Tibial nerve (tissue), 4 donors: ENCODE data around the gene ERFE. TPM values are rescaled to one million over a fixed set of nuclear protein-coding genes. Genes with fewer than 3 reads are reported as not detected.

ENCODE experiments used
- DNase-seq, 2 donors: peaks; one replicate each; pipeline ENCODE4 v3.0.0-alpha.2; 2019; ENCODE audit warnings: low spot score in 2 of 2
- H3K27ac ChIP-seq, 4 donors: fragments of 200-600 bp; sonication (generic) in 3 of 4; one replicate each; pipeline ENCODE4 v1.5.1; 2017 to 2019; ENCODE audit warnings: mild to moderate bottlenecking in 1 of 4
- H3K27me3 ChIP-seq, 2 donors: fragments of 200-600 bp; sonication (generic) in 1 of 2; one replicate each; pipeline versions ENCODE4 v1.5.1 to v1.6.0; 2017 to 2019
- H3K36me3 ChIP-seq, 3 donors: fragments of 200-600 bp; sonication (generic); one replicate each; pipeline ENCODE4 v1.5.1; 2018 to 2019
- H3K4me1 ChIP-seq, 4 donors: fragments of 200-600 bp; sonication (generic) in 3 of 4; one replicate each; pipeline ENCODE4 v1.5.1; 2017 to 2019
- H3K4me3 ChIP-seq, 4 donors: fragments of 200-600 bp; sonication (generic) in 3 of 4; one replicate each; pipeline ENCODE4 v1.5.1; 2017 to 2019; ENCODE audit warnings: mild to moderate bottlenecking in 1 of 4, moderate library complexity in 1 of 4
- H3K9me3 ChIP-seq, 4 donors: fragments of 200-600 bp; sonication (generic) in 3 of 4; one replicate each; pipeline ENCODE4 v1.5.1; 2017 to 2019
- CTCF ChIP-seq, 5 experiments: fragments of 200-600 bp in 3 of 5; fragments of 450-650 bp in 2 of 5; sonication (generic) in 3 of 5; IDR thresholded peaks; one replicate each; pipeline ENCODE4 v1.5.1; 2016 to 2019; ENCODE audit warnings: antibody characterized with exemption in 5 of 5, mild to moderate bottlenecking in 3 of 5, moderate library complexity in 2 of 5
- EP300 ChIP-seq, 2 donors: sonication (generic); formaldehyde crosslinking; IDR thresholded peaks; one replicate each; pipeline ENCODE4 v1.6.1; 2017; ENCODE audit warnings: antibody characterized with exemption in 2 of 2, mild to moderate bottlenecking in 1 of 2
- POLR2A ChIP-seq, 2 donors: fragments of 450-650 bp; IDR thresholded peaks; one replicate each; pipeline ENCODE4 v1.6.1; 2017; ENCODE audit warnings: antibody characterized with exemption in 2 of 2, mild to moderate bottlenecking in 2 of 2, moderate library complexity in 2 of 2
- WGBS, 2 donors: methylation state at CpG; one replicate each; pipeline ENCODE4 v1.1.5; 2018; 5-methylcytosine and 5-hydroxymethylcytosine counted together
- total RNA-seq, 4 donors: library from RNA; depleted of rRNA; stranded (reverse); fragments of >200 nt; gene quantifications; one replicate each; pipeline ENCODE4 v1.1.0, GENCODE V29; 2016

Gene ERFE
- total RNA-seq, 4 donors from 2014 or later = not detected

- peaks cover 0 to 18% (median 7%) of the 10 kb centered on the region in 4 donors for H3K4me1 ChIP-seq
- no peaks in the 10 kb centered on the region for H3K9me3 ChIP-seq
- DNase-seq = no peak
- H3K27me3 ChIP-seq = peaks cover 0 to 20% of the 10 kb centered on the region in 2 donors
- H3K27ac ChIP-seq = no peak overlapping the region
- 67 to 72% methylated on average over 19 of the region's 19 CpGs for WGBS, 2 donors
- H3K4me3 ChIP-seq = no peak overlapping the region
- H3K36me3 ChIP-seq = no peaks in the 10 kb centered on the region
- TF ChIP-seq POLR2A (IDR thresholded peaks at IDR 0.05) = no peak
- no peak for TF ChIP-seq CTCF (IDR thresholded peaks at IDR 0.05)
- TF ChIP-seq EP300 (IDR thresholded peaks at IDR 0.05) = no peak
Measured at GRCh38 chr2:238155051-238155760, 3.6 kb upstream of the ERFE start.

GRCh38 chr2:238155761-238156694, 2.7 kb upstream of the ERFE start:
- Histone ChIP-seq H3K27ac (no peak overlapping the region), H3K27me3 (peaks cover 0 to 22% of the 10 kb centered on the region in 2 donors), H3K9me3 (no peaks in the 10 kb centered on the region), H3K4me1 (peaks cover 0 to 25% (median 8%) of the 10 kb centered on the region in 4 donors), H3K36me3 (no peaks in the 10 kb centered on the region), H3K4me3 (no peak overlapping the region)
- 76 to 77% methylated on average over 18 of the region's 18 CpGs for WGBS, 2 donors
- no peak for DNase-seq
- TF ChIP-seq CTCF (IDR thresholded peaks at IDR 0.05) (no peak), POLR2A (IDR thresholded peaks at IDR 0.05) (no peak)

GRCh38 chr2:238157506-238158017, 1.2 kb upstream of the ERFE start:
- no peak for TF ChIP-seq POLR2A (IDR thresholded peaks at IDR 0.05)
- no peak for TF ChIP-seq CTCF (IDR thresholded peaks at IDR 0.05)
- no peak for TF ChIP-seq EP300 (IDR thresholded peaks at IDR 0.05)
- H3K27ac ChIP-seq = no peak overlapping the region
- H3K36me3 ChIP-seq = no peaks in the 10 kb centered on the region
- peaks cover 0 to 25% (median 8%) of the 10 kb centered on the region in 4 donors for H3K4me1 ChIP-seq
- no peak for DNase-seq
- no peak overlapping the region for H3K4me3 ChIP-seq
- WGBS, 2 donors = 65 to 71% methylated on average over 12 to 14 of the region's 14 CpGs
- peaks cover 0 to 37% of the 10 kb centered on the region in 2 donors for H3K27me3 ChIP-seq
- no peaks in the 10 kb centered on the region for H3K9me3 ChIP-seq

- DNase-seq = no peak
- TF ChIP-seq EP300 (IDR thresholded peaks at IDR 0.05) (no peak), CTCF (IDR thresholded peaks at IDR 0.05) (no peak), POLR2A (IDR thresholded peaks at IDR 0.05) (no peak)
- no peaks in the 10 kb centered on the region for H3K9me3 ChIP-seq
- H3K36me3 ChIP-seq = no peaks in the 10 kb centered on the region
- H3K4me3 ChIP-seq = no peak overlapping the region
- no peak overlapping the region for H3K27ac ChIP-seq
- peaks cover 0 to 42% of the 10 kb centered on the region in 2 donors for H3K27me3 ChIP-seq
- H3K4me1 ChIP-seq = peaks cover 0 to 25% (median 8%) of the 10 kb centered on the region in 4 donors
- 46 to 59% methylated on average over 10 to 13 of the region's 21 CpGs for WGBS, 2 donors
Measured at GRCh38 chr2:238158018-238158508, 707 bp upstream of the ERFE start.
